CD14-positive monocyte (primary cell): ENCODE data around the gene EME2. TPM values are rescaled to one million over a fixed set of nuclear protein-coding genes. Genes with fewer than 3 reads are reported as not detected.

Source experiments
- DNase-seq, 3 donors: peaks; one replicate each; pipeline ENCODE4 v3.0.0-alpha.2; 2011 to 2022
- H2AFZ ChIP-seq: 2 replicates; pipeline ENCODE4 v1.6.0; 2012; ENCODE audit warnings: mild to moderate bottlenecking, low read depth, low read length, inconsistent platforms; ENCODE audit not compliant: insufficient read depth, poor library complexity, severe bottlenecking
- H3K27ac ChIP-seq, 2 donors: 1 replicate in 1 of 2; 2 replicates in 1 of 2; pipeline ENCODE4 v1.5.1; 2012 to 2013; ENCODE audit warnings: low read length in 2 of 2, control low read depth in 1 of 2, inconsistent platforms in 1 of 2, low read depth in 1 of 2, mild to moderate bottlenecking in 1 of 2
- H3K27me3 ChIP-seq, 2 donors: one replicate each; pipeline versions ENCODE4 v1.6.0 to v1.6.1; 2011 to 2013; ENCODE audit warnings: low read length in 2 of 2; ENCODE audit not compliant: control insufficient read depth in 2 of 2, insufficient read depth in 2 of 2
- H3K36me3 ChIP-seq, 2 donors: replicated peaks in 1 of 2; 1 replicate in 1 of 2; 2 replicates in 1 of 2; pipeline versions ENCODE4 v1.5.1 to v1.6.1; 2012 to 2013; ENCODE audit warnings: low read length in 2 of 2, control low read depth in 1 of 2, inconsistent platforms in 1 of 2, mild to moderate bottlenecking in 1 of 2; ENCODE audit not compliant: insufficient read depth in 2 of 2, control insufficient read depth in 1 of 2
- H3K4me1 ChIP-seq, 2 donors: 1 replicate in 1 of 2; 2 replicates in 1 of 2; pipeline versions ENCODE4 v1.5.1 to v1.6.1; 2012 to 2013; ENCODE audit warnings: low read length in 2 of 2, control low read depth in 1 of 2, inconsistent platforms in 1 of 2, mild to moderate bottlenecking in 1 of 2, moderate library complexity in 1 of 2; ENCODE audit not compliant: insufficient read depth in 2 of 2, control insufficient read depth in 1 of 2
- H3K4me2 ChIP-seq: replicated peaks from 2 replicates; pipeline ENCODE3; 2012; ENCODE audit warnings: low read length, moderate library complexity, mild to moderate bottlenecking; ENCODE audit not compliant: poor library complexity, severe bottlenecking; ENCODE audit errors: extremely low read depth
- H3K4me3 ChIP-seq, 3 experiments: fragments of 200-600 bp in 1 of 3; sonication (generic) in 1 of 3; replicated peaks in 1 of 3; 1 replicate in 2 of 3; 2 replicates in 1 of 3; pipeline ENCODE4 v1.5.1; 2011 to 2013; ENCODE audit warnings: low read length in 3 of 3, mild to moderate bottlenecking in 3 of 3, control low read depth in 2 of 3, low read depth in 2 of 3, inconsistent platforms in 1 of 3, moderate library complexity in 1 of 3
- H3K79me2 ChIP-seq: 2 replicates; pipeline ENCODE4 v1.6.0; 2012; ENCODE audit warnings: mild to moderate bottlenecking, control low read depth, inconsistent platforms, low read length, moderate library complexity; ENCODE audit not compliant: insufficient read depth
- H3K9ac ChIP-seq: 2 replicates; pipeline ENCODE4 v1.6.0; 2017; ENCODE audit warnings: low read length, mild to moderate bottlenecking; ENCODE audit not compliant: insufficient read depth, poor library complexity, severe bottlenecking
- H3K9me3 ChIP-seq, 2 donors: replicated peaks in 1 of 2; 1 replicate in 1 of 2; 2 replicates in 1 of 2; pipeline versions ENCODE4 v1.5.1 to v1.6.1; 2012 to 2013; ENCODE audit warnings: low read length in 2 of 2, control low read depth in 1 of 2; ENCODE audit not compliant: control insufficient read depth in 1 of 2, insufficient read depth in 1 of 2
- H4K20me1 ChIP-seq: 2 replicates; pipeline ENCODE4 v1.6.0; 2012; ENCODE audit warnings: mild to moderate bottlenecking, low read length, control low read depth, moderate library complexity; ENCODE audit not compliant: insufficient read depth
- H3K27ac Mint-ChIP-seq, 7 donors: one replicate each; pipeline ENCODE4 v1.8.0; 2020; ENCODE audit warnings: mild to moderate bottlenecking in 7 of 7, mixed read lengths in 7 of 7, moderate library complexity in 6 of 7, inconsistent platforms in 2 of 7
- H3K27me3 Mint-ChIP-seq, 3 donors: one replicate each; pipeline ENCODE4 v1.8.0; 2021 to 2022; ENCODE audit warnings: low read depth in 3 of 3, mild to moderate bottlenecking in 3 of 3, mixed read lengths in 3 of 3, moderate library complexity in 3 of 3, inconsistent platforms in 1 of 3
- H3K36me3 Mint-ChIP-seq, 2 donors: one replicate each; pipeline ENCODE4 v1.8.0; 2020; ENCODE audit warnings: mixed read lengths in 2 of 2, inconsistent platforms in 1 of 2, mild to moderate bottlenecking in 1 of 2
- H3K4me1 Mint-ChIP-seq: one replicate; pipeline ENCODE4 v1.8.0; 2020; ENCODE audit warnings: mild to moderate bottlenecking, mixed read lengths
- H3K4me3 Mint-ChIP-seq, 2 donors: one replicate each; pipeline ENCODE4 v1.8.0; 2020; ENCODE audit warnings: mild to moderate bottlenecking in 2 of 2, mixed read lengths in 2 of 2, moderate library complexity in 1 of 2
- H3K9me3 Mint-ChIP-seq, 7 donors: one replicate each; pipeline ENCODE4 v1.8.0; 2020 to 2022; ENCODE audit warnings: mixed read lengths in 7 of 7, mild to moderate bottlenecking in 6 of 7, moderate library complexity in 6 of 7, inconsistent platforms in 2 of 7
- WGBS: methylation state at CpG from one replicate; pipeline ENCODE4 v1.1.5; 2013; ENCODE audit warnings: missing lambda C conversion rate; ENCODE audit not compliant: insufficient coverage; 5-methylcytosine and 5-hydroxymethylcytosine counted together
- intact Hi-C, 2 donors: fragments of 100-400 bp; cut with micrococcal nuclease; formaldehyde crosslinking; loops; one replicate each; pipeline versions ENCODE4 v1.15.0 to v1.15.1; 2023
- polyA plus RNA-seq, 3 donors: library from polyadenylated mRNA; depleted of rRNA in 1 of 3; unstranded in 2 of 3; stranded (reverse) in 1 of 3; fragments of 300-500 nt in 2 of 3; fragments of >200 nt in 1 of 3; fragmentation: Illumina TruSeq in 2 of 3; gene quantifications; 1 replicate in 2 of 3; 2 replicates in 1 of 3; pipeline ENCODE4 v1.2.3, GENCODE V29; 2012 to 2021
- TF ChIP-seq, protein P1 (sequence below): fragments of 200-600 bp; IDR thresholded peaks from one replicate; pipeline ENCODE4 v1.8.0; 2022; ENCODE audit warnings: antibody characterized with exemption, mild to moderate bottlenecking

The EME2 gene
- polyA plus RNA-seq, 3 donors = 0.26 to 36.6 (median 0.48) TPM

DNA sequence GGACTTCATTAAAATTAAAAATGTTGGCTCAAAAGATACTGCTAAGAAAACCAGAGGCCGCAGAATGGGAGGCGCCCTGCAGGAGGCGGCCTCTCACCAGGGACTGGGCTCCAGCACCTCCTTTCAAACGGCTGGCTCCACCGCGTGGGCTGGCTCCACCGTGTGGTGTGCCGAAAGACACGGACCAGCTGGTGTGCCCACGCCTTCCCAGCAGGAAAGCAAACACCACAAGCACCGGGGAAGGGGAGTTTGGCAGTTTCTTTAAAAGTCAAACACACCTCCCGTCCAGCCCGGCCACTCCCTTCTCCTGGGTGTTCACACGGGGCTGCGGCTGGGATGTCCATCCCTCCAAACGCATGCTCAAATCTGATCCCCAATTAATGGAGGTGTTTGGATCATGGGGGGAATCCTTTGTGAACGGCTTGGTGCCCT, 40.1 kb downstream of the EME2 start:
- no peaks in the 10 kb centered on the region for H3K79me2 ChIP-seq
- no peaks in the 10 kb centered on the region for H3K9me3 ChIP-seq
- H3K4me3 Mint-ChIP-seq = no peak overlapping the region
- H3K36me3 Mint-ChIP-seq = peaks cover 57 to 86% of the 10 kb centered on the region in 2 donors
- H3K27me3 Mint-ChIP-seq = no peaks in the 10 kb centered on the region
- no peak overlapping the region for H3K9ac ChIP-seq
- no peak overlapping the region for H3K4me3 ChIP-seq
- H3K27ac ChIP-seq = no peak overlapping the region
- peaks cover 27% of the 10 kb centered on the region for H4K20me1 ChIP-seq
- peak in 2 of 3 donors; percentile 16 to 21 for DNase-seq
- intact Hi-C loops = no loop called here
- no peaks in the 10 kb centered on the region for H3K27me3 ChIP-seq
- no peaks in the 10 kb centered on the region for H3K4me1 Mint-ChIP-seq
- H3K4me2 ChIP-seq = no peak overlapping the region
- H2AFZ ChIP-seq = no peak overlapping the region
- 11% methylated on average over 11 of the region's 17 CpGs for WGBS
- no peaks in the 10 kb centered on the region for H3K4me1 ChIP-seq
- TF ChIP-seq, protein P1, sequence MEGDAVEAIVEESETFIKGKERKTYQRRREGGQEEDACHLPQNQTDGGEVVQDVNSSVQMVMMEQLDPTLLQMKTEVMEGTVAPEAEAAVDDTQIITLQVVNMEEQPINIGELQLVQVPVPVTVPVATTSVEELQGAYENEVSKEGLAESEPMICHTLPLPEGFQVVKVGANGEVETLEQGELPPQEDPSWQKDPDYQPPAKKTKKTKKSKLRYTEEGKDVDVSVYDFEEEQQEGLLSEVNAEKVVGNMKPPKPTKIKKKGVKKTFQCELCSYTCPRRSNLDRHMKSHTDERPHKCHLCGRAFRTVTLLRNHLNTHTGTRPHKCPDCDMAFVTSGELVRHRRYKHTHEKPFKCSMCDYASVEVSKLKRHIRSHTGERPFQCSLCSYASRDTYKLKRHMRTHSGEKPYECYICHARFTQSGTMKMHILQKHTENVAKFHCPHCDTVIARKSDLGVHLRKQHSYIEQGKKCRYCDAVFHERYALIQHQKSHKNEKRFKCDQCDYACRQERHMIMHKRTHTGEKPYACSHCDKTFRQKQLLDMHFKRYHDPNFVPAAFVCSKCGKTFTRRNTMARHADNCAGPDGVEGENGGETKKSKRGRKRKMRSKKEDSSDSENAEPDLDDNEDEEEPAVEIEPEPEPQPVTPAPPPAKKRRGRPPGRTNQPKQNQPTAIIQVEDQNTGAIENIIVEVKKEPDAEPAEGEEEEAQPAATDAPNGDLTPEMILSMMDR = no peak
- peak overlapping the region in 2 of 7 donors; percentile 17 to 25 for H3K27ac Mint-ChIP-seq
- H3K36me3 ChIP-seq = peaks cover 60 to 73% of the 10 kb centered on the region in 2 donors
- H3K9me3 Mint-ChIP-seq = no peaks in the 10 kb centered on the region

- Mint-ChIP-seq H3K4me3 (no peak overlapping the region), H3K27ac (peak overlapping the region in 1 of 7 donors; percentile 36), H3K27me3 (no peaks in the 10 kb centered on the region), H3K36me3 (peaks cover 51 to 85% of the 10 kb centered on the region in 2 donors), H3K9me3 (no peaks in the 10 kb centered on the region), H3K4me1 (no peaks in the 10 kb centered on the region)
- no peak overlapping the region for H2AFZ ChIP-seq
- no peaks in the 10 kb centered on the region for H3K27me3 ChIP-seq
- H3K9me3 ChIP-seq = no peaks in the 10 kb centered on the region
- peaks cover 35% of the 10 kb centered on the region for H4K20me1 ChIP-seq
- peaks cover 63 to 78% of the 10 kb centered on the region in 2 donors for H3K36me3 ChIP-seq
- TF ChIP-seq, protein P1 = no peak
- no peaks in the 10 kb centered on the region for H3K4me1 ChIP-seq
- no peak overlapping the region for H3K4me3 ChIP-seq
- H3K4me2 ChIP-seq = no peak overlapping the region
- DNase-seq = no peak
- H3K27ac ChIP-seq = no peak overlapping the region
- 96% methylated on average over 7 of the region's 11 CpGs for WGBS
- no peaks in the 10 kb centered on the region for H3K79me2 ChIP-seq
- intact Hi-C loops = no loop called here
- no peak overlapping the region for H3K9ac ChIP-seq
Observed at GRCh38 chr16:1815461-1815860, 42.9 kb downstream of the EME2 start.
